ENCODE data around the gene TMPRSS13. TPM values are rescaled to one million over a fixed set of nuclear protein-coding genes. Genes with fewer than 3 reads are reported as not detected.

Gene TMPRSS13
- total and polyA plus RNA-seq, 12 donors: 0.12 to 1.3 (median 0.56) TPM

DNA sequence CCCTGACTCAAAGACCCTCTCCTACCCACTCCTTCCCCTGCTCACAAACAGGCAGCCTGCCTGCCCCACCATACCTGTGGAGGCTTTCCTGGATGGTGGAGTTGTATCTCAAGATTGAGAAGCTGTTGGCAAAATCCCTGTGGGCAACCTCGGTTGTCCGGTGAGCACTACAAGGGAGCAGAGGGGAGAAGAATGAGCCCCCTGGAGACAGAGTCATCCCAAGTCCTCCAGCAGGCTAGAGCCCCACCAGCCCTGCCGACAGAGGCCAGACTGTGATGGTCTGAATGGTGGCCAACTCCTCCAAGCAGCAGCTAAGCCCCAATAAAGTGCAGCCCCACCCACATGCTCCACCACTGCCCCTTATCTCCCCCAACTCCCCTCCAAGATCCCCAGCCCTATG is 17.5 kb downstream of the TMPRSS13 start:
- no peak for TF ChIP-seq POLR2A (IDR thresholded peaks at IDR 0.05)
- Histone ChIP-seq H3K9me3 (replicated peaks in 1 of 3) (no peaks in the 10 kb centered on the region), H3K27ac (no peak overlapping the region), H3K4me3 (no peak overlapping the region), H3K4me1 (replicated peaks in 1 of 2) (peaks cover 8 to 33% of the 10 kb centered on the region in 2 donors), H3K27me3 (no peaks in the 10 kb centered on the region), H3K36me3 (replicated peaks in 1 of 2) (no peaks in the 10 kb centered on the region)
- 80 to 100% (median 90%) methylated on average over 1 to 3 of the region's 3 CpGs for WGBS, 4 donors
- no peak for DNase-seq
- intact Hi-C loops (cut with DNase I): no loop called here

DNA sequence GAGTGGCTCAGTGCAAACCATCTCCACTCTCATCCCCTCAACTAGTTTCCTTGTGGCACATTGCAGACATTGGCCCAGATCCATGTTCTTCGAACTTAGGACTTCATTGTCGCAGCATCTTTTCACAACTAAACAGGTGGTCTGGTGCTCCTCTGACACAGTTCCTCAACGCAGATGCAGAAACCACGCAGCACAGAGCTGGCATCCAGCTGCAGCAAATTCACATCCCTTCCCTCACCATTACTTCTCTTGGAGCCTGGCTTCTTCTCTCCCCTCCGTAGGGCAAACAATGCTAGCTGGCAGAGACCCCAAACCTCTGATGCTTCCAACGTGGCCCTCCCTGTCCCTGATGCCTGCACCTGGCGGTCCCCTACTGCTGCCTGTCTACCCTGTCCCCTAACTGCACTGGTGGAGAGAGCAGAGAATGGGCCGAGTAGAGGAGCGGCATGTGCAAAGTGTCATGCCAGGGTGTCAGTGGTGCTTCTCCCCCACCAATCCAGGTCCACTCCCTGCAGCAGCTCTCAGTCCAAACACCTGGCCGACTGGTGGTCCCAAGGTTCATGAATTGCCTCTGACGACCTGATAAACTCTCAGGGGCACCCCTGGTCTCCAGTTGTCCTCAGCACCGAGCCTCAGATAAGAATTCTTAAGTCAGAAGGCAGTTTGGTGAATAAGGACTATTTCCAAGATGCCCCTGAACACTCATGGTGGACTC is 18.1 kb downstream of the TMPRSS13 start:
- 73 to 80% (median 78%) methylated on average over 10 to 12 of the region's 12 CpGs for WGBS, 4 donors
- DNase-seq: peak in 1 of 7 donors; percentile 7

DNA sequence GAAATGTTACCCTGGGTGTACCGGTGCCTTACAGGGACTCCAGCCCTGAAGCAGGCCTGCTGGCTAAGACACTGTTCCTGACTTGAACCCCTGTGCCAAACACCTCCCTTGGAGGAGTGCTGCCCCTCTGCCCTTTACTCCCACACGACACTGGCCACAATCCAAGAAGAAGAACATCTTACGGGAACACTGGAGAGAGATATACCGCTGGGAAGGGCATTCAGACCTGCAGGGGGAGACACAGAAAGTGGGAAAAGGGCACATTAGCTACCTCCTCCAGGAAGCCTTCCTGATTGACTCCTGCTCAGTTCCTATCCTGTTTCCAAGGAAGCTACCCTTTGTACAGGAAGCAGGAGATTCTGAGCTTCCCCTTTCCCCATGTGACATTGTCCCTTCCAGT is 18.7 kb downstream of the TMPRSS13 start:
- intact Hi-C loops (cut with DNase I): no loop called here
- no peaks in the 10 kb centered on the region for H3K36me3 ChIP-seq (replicated peaks in 1 of 2)

More for the DNA sequence above, 18.1 kb downstream of the TMPRSS13 start:
- Histone ChIP-seq H3K27ac (no peak overlapping the region), H3K4me1 (replicated peaks in 1 of 2) (peaks cover 8 to 33% of the 10 kb centered on the region in 2 donors), H3K4me3 (no peak overlapping the region), H3K27me3 (no peaks in the 10 kb centered on the region), H3K36me3 (replicated peaks in 1 of 2) (no peaks in the 10 kb centered on the region), H3K9me3 (replicated peaks in 1 of 3) (no peaks in the 10 kb centered on the region)
- TF ChIP-seq POLR2A (IDR thresholded peaks at IDR 0.05): no peak
- TF ChIP-seq, protein P1, sequence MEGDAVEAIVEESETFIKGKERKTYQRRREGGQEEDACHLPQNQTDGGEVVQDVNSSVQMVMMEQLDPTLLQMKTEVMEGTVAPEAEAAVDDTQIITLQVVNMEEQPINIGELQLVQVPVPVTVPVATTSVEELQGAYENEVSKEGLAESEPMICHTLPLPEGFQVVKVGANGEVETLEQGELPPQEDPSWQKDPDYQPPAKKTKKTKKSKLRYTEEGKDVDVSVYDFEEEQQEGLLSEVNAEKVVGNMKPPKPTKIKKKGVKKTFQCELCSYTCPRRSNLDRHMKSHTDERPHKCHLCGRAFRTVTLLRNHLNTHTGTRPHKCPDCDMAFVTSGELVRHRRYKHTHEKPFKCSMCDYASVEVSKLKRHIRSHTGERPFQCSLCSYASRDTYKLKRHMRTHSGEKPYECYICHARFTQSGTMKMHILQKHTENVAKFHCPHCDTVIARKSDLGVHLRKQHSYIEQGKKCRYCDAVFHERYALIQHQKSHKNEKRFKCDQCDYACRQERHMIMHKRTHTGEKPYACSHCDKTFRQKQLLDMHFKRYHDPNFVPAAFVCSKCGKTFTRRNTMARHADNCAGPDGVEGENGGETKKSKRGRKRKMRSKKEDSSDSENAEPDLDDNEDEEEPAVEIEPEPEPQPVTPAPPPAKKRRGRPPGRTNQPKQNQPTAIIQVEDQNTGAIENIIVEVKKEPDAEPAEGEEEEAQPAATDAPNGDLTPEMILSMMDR (IDR thresholded peaks at IDR 0.05): no peak
- intact Hi-C loops (cut with DNase I): no loop called here

DNA sequence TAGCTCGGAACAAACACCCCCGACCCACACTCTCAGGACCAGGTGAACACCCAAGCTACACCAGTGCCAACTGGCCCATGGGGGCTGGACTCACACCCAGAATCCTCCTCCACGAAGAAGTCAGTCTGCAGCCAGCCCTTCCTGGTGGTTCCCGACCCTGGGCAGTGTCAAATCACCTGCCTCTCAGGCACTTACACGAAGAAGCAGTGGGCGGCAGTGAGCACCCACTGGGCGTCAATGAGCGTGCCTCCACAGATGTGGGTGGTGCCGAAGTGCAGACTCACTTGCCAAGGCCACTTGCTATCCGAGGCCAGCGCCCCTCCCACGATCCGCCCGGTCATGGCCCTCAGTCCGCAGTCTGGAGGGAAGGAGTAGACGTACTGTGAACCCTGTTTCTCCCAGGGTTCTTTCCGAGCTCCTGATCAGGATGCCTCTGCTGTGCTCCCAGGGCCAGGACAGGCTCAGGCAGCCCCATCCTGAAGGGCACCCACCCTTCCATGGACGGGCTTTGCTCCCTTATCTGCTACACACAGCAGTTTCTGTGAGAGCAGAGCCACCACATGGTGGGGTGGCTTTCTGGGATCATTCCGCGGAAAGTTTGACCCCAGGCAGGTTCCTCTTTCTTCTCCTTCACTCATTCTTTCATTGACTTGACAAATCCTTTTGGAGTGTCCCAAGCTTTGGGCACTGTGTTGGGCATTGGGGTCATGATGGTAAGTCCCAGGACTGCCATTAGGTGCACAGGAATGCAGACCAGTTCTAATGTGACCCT is 19.4 kb downstream of the TMPRSS13 start:
- 53 to 78% (median 69%) methylated on average over 7 to 20 of the region's 20 CpGs for WGBS, 4 donors
- intact Hi-C loops (cut with DNase I): no loop called here
- Histone ChIP-seq H3K27me3 (no peaks in the 10 kb centered on the region), H3K36me3 (replicated peaks in 1 of 2) (no peaks in the 10 kb centered on the region), H3K27ac (peak overlapping the region in 2 of 5 donors; percentile 34 to 47), H3K4me1 (replicated peaks in 1 of 2) (peaks cover 8 to 33% of the 10 kb centered on the region in 2 donors), H3K4me3 (no peak overlapping the region), H3K9me3 (replicated peaks in 1 of 3) (no peaks in the 10 kb centered on the region)
- TF ChIP-seq POLR2A (IDR thresholded peaks at IDR 0.05): no peak
- TF ChIP-seq, protein P1 (IDR thresholded peaks at IDR 0.05): no peak
- DNase-seq: peak; percentile 49 to 86 (median 78)

More for the DNA sequence above, 18.7 kb downstream of the TMPRSS13 start:
- H3K4me1 ChIP-seq (replicated peaks in 1 of 2): peaks cover 8 to 33% of the 10 kb centered on the region in 2 donors
- H3K9me3 ChIP-seq (replicated peaks in 1 of 3): no peaks in the 10 kb centered on the region
- no peak overlapping the region for H3K27ac ChIP-seq
- H3K4me3 ChIP-seq: no peak overlapping the region
- WGBS, 4 donors: 55 to 76% (median 71%) methylated on average over 4 of the region's 4 CpGs
- H3K27me3 ChIP-seq: no peaks in the 10 kb centered on the region
- peak in 1 of 7 donors; percentile 5 for DNase-seq
- TF ChIP-seq, protein P1 (IDR thresholded peaks at IDR 0.05): no peak
- no peak for TF ChIP-seq POLR2A (IDR thresholded peaks at IDR 0.05)
